Measurements from ENCODE around the gene HS1BP3. TPM values are rescaled to one million over a fixed set of nuclear protein-coding genes. Genes with fewer than 3 reads are reported as not detected.

The HS1BP3 gene
- total RNA-seq, 2 experiments from 2014 or later, result 10.1 to 10.4 TPM

- POLR2A ChIA-PET, result no interaction called here
- no peaks in the 10 kb centered on the region for H3K36me3 Mint-ChIP-seq
- H3K27ac Mint-ChIP-seq, result peak overlapping the region; percentile 35
- no peaks in the 10 kb centered on the region for H3K27me3 Mint-ChIP-seq
- no peak overlapping the region for H3K4me3 Mint-ChIP-seq
- peaks cover 9% of the 10 kb centered on the region for H3K9me3 Mint-ChIP-seq
- peaks cover 27% of the 10 kb centered on the region for H3K4me1 Mint-ChIP-seq (ENCODE audit: low read depth)
- CTCF ChIA-PET, result interaction anchor here (2.3 kb wide), 1 partner anchor 73 kb away, joined by 7 read pairs; the partner anchor contains the start of gene HS1BP3
- intact Hi-C loops (cut with micrococcal nuclease), result no loop called here
- no peak for DNase-seq
Measured at GRCh38 chr2:20577495-20578235, 73.2 kb downstream of the HS1BP3 start.

GRCh38 chr2:20576598-20577115 lies 74.2 kb downstream of the HS1BP3 start:
- intact Hi-C loops (cut with micrococcal nuclease), result loop anchor here (1.0 kb wide), 4 partner anchors 20 to 210 kb away; partner anchors contain the start of gene RHOB
- DNase-seq, result peak; percentile 55

DNA sequence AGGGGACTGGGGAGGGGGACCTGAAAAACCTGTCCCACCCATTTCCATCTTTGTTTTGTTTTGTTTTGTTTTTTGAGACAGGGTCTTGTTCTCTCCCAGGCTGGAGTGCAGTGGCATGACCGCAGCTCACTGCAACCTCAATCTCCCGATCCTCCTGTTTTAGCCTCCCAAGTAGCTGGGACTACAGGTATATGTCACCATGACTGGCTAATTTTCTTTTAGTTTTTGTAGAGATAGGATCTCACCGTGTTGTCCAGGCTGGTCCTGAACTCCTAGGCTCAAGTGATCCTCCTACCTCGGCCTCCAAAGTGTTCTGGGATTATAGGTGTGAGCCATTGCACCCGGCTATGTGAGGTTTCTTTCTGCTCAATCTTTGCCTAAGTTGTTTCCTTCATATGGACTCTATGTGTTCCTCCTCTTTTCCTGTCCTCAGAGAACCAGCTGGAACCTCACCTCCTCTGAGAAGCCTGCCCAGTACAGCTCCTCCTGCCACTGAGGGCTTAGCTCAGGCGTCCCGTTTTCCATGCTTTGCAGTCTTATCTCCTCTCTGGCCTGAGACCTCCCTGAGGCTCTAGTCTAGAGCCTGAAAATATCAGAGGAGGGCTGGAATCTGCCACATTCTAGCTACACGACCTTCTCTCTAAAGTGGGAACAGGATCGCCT lies 74.8 kb downstream of the HS1BP3 start:
- H3K36me3 Mint-ChIP-seq, result no peaks in the 10 kb centered on the region
- DNase-seq, result no peak
- peak overlapping the region; percentile 86 for H3K27ac Mint-ChIP-seq
- H3K4me3 Mint-ChIP-seq, result peak overlapping the region; percentile 11
- CTCF ChIA-PET, result interaction anchor here (0.6 to 2.3 kb wide), 3 partner anchors 67 to 165 kb away, joined by 4 to 7 read pairs (median 6); partner anchors contain the start of gene HS1BP3
- peaks cover 2% of the 10 kb centered on the region for H3K9me3 Mint-ChIP-seq
- POLR2A ChIA-PET, result interaction anchor here (1.0 to 2.0 kb wide), 3 partner anchors 19 to 129 kb away, joined by 3 to 10 read pairs (median 3); partner anchors contain the start of gene RHOB
- H3K4me1 Mint-ChIP-seq (ENCODE audit: low read depth), result peaks cover 32% of the 10 kb centered on the region
- intact Hi-C loops (cut with micrococcal nuclease), result loop anchor here (1.0 kb wide), 4 partner anchors 20 to 210 kb away; partner anchors contain the start of gene RHOB
- H3K27me3 Mint-ChIP-seq, result no peaks in the 10 kb centered on the region

More at GRCh38 chr2:20576598-20577115, 74.2 kb downstream of the HS1BP3 start:
- Mint-ChIP-seq H3K27me3 (no peaks in the 10 kb centered on the region), H3K4me3 (peak overlapping the region; percentile 11), H3K9me3 (peaks cover 5% of the 10 kb centered on the region), H3K4me1 (ENCODE audit: low read depth) (peaks cover 32% of the 10 kb centered on the region), H3K36me3 (no peaks in the 10 kb centered on the region), H3K27ac (peak overlapping the region; percentile 86)
- ChIA-PET CTCF (interaction anchor here (0.6 to 2.3 kb wide), 3 partner anchors 66 to 166 kb away, joined by 3 to 7 read pairs (median 6); partner anchors contain the start of gene HS1BP3), POLR2A (interaction anchor here (1.0 to 2.0 kb wide), 3 partner anchors 19 to 130 kb away, joined by 3 to 10 read pairs (median 3); partner anchors contain the start of gene RHOB)

DNA sequence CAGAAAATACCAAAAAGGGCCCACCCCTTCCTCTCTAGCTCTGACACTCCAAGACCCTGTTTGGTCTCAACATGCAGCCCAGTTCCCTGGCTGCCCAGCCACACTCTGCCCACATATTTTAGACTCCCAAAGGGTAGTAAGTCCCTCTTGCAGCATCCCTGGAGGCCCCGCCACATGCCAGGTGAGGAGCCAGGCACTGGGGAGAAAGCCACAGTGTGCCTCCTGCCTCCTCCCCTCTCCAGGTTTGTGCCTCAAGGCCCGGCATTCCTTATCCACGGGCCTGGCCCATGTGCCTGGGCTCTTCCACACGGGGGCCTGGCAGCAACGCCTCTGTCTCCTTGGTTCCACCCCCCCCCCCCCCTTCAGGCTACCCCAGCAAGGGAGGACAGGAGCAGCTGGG lies 75.5 kb downstream of the HS1BP3 start:
- Mint-ChIP-seq H3K36me3 (no peaks in the 10 kb centered on the region), H3K27me3 (no peaks in the 10 kb centered on the region), H3K27ac (peak overlapping the region; percentile 38), H3K9me3 (no peaks in the 10 kb centered on the region), H3K4me3 (no peak overlapping the region), H3K4me1 (ENCODE audit: low read depth) (peaks cover 27% of the 10 kb centered on the region)
- ChIA-PET CTCF (interaction anchor here (0.9 to 2.3 kb wide), 3 partner anchors 27 to 75 kb away, joined by 3 to 7 read pairs (median 5); partner anchors contain the start of gene HS1BP3), POLR2A (interaction anchor here (2.0 kb wide), 1 partner anchor 128 kb away, joined by 10 read pairs; the partner anchor contains the start of gene RHOB)
- intact Hi-C loops (cut with micrococcal nuclease), result no loop called here
- DNase-seq, result no peak

DNA sequence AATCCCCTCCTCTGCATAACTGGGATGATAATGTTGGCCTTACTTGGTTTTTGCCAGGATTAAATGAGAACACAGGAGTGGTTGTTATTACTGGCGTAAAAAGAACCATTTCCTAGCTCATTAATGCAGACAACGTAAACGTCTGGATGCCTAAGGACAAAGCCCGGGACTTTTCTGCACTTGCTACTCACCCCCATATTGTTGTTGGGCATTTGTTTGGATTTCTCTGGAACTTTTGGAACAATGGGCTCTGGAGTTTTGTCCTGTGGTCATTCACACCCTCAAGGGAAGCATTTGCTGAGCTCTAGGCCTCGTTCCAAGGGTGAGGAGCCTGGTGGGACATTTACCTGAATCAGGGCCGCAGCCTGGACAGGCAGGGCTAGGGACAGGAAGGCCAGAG lies 76.0 kb downstream of the HS1BP3 start:
- no peaks in the 10 kb centered on the region for H3K27me3 Mint-ChIP-seq
- POLR2A ChIA-PET, result no interaction called here
- H3K27ac Mint-ChIP-seq, result no peak overlapping the region
- no peaks in the 10 kb centered on the region for H3K36me3 Mint-ChIP-seq
- CTCF ChIA-PET, result interaction anchor here (0.9 to 1.3 kb wide), 2 partner anchors 27 to 67 kb away, joined by 3 to 5 read pairs; no protein-coding TSS in a partner anchor
- no peak overlapping the region for H3K4me3 Mint-ChIP-seq
- H3K4me1 Mint-ChIP-seq (ENCODE audit: low read depth), result peaks cover 25% of the 10 kb centered on the region
- intact Hi-C loops (cut with micrococcal nuclease), result no loop called here
- no peak for DNase-seq
- H3K9me3 Mint-ChIP-seq, result no peaks in the 10 kb centered on the region

GRCh38 chr2:20574423-20574911 lies 76.4 kb downstream of the HS1BP3 start:
- Mint-ChIP-seq H3K4me3 (no peak overlapping the region), H3K4me1 (ENCODE audit: low read depth) (peaks cover 22% of the 10 kb centered on the region), H3K9me3 (no peaks in the 10 kb centered on the region), H3K27ac (no peak overlapping the region), H3K36me3 (no peaks in the 10 kb centered on the region), H3K27me3 (no peaks in the 10 kb centered on the region)
- intact Hi-C loops (cut with micrococcal nuclease), result no loop called here
- DNase-seq, result no peak
- ChIA-PET CTCF (interaction anchor here (1.3 kb wide), 1 partner anchor 68 kb away, joined by 5 read pairs; no protein-coding TSS in a partner anchor), POLR2A (interaction anchor here (1.2 kb wide), 1 partner anchor 127 kb away, joined by 5 read pairs; the partner anchor contains the start of gene RHOB)

DNA sequence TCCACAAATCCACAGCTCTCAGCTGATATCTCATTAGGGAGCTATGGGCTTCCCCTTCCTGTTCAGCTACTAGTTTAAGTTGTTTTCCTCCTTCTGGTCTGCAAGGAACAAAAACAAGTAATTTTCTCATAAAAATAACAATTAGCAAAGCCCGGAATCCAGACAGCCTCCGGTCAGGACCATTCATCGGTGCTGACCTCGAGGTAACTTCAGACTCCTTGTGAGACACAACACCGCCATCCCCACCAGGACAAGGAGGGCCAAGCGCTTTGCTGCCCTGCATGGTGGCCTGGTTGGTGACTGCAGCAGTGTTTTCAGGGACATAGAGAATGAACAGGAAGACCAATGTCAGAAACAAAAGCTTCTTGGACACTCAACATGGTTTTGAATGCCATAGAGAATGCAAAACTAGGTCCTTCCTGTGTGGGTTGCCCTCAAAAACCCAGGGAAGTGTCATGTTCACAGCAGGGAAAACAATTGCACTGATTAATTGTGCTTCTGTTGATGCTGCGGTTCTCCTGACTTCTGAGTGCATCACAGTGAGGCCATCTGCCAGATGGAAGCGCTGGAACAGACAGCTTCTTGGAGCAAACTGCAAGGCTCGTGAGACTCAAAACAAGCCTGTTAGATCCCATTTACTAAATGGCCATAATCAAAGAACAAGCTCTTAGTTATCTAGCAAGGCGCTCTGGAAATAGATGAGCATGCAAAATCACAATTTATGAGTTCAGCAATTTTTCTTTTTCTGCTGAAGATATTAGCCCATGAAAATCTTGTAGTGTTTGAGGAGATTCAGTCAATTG lies 77.1 kb downstream of the HS1BP3 start:
- no peak for DNase-seq
- Mint-ChIP-seq H3K4me1 (ENCODE audit: low read depth) (peaks cover 22% of the 10 kb centered on the region), H3K9me3 (no peaks in the 10 kb centered on the region), H3K27ac (no peak overlapping the region), H3K27me3 (no peaks in the 10 kb centered on the region), H3K36me3 (no peaks in the 10 kb centered on the region), H3K4me3 (no peak overlapping the region)
- POLR2A ChIA-PET, result interaction anchor here (1.2 kb wide), 1 partner anchor 127 kb away, joined by 5 read pairs; the partner anchor contains the start of gene RHOB
- CTCF ChIA-PET, result interaction anchor here (0.9 to 1.3 kb wide), 3 partner anchors 68 to 88 kb away, joined by 3 to 5 read pairs (median 4); no protein-coding TSS in a partner anchor
- intact Hi-C loops (cut with micrococcal nuclease), result no loop called here

DNA sequence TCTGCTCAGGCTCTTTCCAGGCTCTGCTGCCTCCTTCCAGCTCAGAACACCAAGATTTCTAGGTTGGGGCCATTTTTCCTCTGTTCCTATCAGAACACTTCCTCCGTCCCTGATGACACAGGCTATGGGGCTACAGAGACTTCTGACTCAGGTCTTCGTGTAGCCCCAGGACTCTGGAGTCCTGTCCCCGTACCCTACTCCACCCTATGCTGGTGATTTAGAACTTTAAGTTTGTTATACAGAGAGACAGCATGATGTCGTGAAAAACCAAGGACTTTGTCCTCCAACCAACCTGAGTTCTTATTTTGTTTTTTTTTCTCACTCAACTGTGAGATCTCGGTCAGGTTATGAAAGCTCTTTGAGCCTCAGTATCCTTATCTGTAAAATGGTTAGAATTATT lies 78.7 kb downstream of the HS1BP3 start:
- H3K27ac Mint-ChIP-seq, result peak overlapping the region; percentile 54

GRCh38 chr2:20571644-20572215 lies 79.2 kb downstream of the HS1BP3 start:
- DNase-seq, result no peak
- Mint-ChIP-seq H3K9me3 (no peaks in the 10 kb centered on the region), H3K4me3 (no peak overlapping the region), H3K4me1 (ENCODE audit: low read depth) (peaks cover 14% of the 10 kb centered on the region), H3K27ac (peak overlapping the region; percentile 54), H3K27me3 (no peaks in the 10 kb centered on the region), H3K36me3 (no peaks in the 10 kb centered on the region)
- intact Hi-C loops (cut with micrococcal nuclease), result no loop called here
- POLR2A ChIA-PET, result no interaction called here
- CTCF ChIA-PET, result interaction anchor here (1.0 kb wide), 1 partner anchor 69 kb away, joined by 3 read pairs; no protein-coding TSS in a partner anchor

More for the DNA sequence above, 78.7 kb downstream of the HS1BP3 start:
- H3K9me3 Mint-ChIP-seq, result no peaks in the 10 kb centered on the region
- H3K27me3 Mint-ChIP-seq, result no peaks in the 10 kb centered on the region
- POLR2A ChIA-PET, result no interaction called here
- peaks cover 18% of the 10 kb centered on the region for H3K4me1 Mint-ChIP-seq (ENCODE audit: low read depth)
- intact Hi-C loops (cut with micrococcal nuclease), result no loop called here
- CTCF ChIA-PET, result interaction anchor here (1.0 kb wide), 1 partner anchor 69 kb away, joined by 3 read pairs; no protein-coding TSS in a partner anchor
- no peak for DNase-seq
- H3K4me3 Mint-ChIP-seq, result no peak overlapping the region
- no peaks in the 10 kb centered on the region for H3K36me3 Mint-ChIP-seq

DNA sequence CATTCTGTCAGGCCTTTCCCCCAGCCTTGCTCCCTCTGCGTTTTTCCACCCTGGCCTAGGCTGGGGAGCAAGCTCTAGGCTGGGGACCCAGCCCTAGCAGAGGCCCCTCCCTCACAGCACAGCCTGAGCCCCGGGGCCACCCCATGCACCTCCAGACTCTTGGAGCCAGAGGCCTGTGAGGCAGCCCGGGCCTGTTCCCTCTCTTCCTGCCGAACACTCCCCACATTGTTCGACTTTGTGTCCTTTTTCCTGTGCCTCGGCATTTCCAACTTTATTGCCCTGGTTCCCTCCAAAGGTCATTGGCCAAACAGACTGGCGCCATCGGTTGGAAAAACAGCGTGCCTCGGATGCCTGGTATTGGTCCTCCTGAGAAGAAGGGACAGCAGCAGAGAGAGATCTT lies 79.7 kb downstream of the HS1BP3 start:
- ChIA-PET CTCF (no interaction called here), POLR2A (no interaction called here)
- H3K36me3 Mint-ChIP-seq, result no peaks in the 10 kb centered on the region

DNA sequence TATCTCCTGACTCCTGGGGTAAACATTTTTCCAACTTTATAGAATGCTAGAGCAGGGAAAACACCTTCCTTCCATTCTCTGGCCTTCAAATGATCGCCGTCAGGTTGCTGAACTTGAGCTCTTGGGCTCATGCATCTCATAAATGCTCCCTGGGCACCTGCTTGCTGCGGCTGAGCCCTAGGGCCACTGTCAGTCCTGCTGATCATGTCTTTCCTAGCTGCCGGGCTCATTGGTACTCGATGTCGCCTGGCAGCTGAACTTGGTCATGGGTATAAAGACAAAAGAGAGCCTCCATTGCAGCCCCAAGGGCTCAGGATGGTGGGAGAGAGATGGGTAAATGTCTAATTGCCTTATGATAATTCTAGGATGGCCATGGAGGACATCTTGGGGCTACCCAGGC lies 80.6 kb downstream of the HS1BP3 start:
- H3K9me3 Mint-ChIP-seq, result no peaks in the 10 kb centered on the region
- H3K27ac Mint-ChIP-seq, result no peak overlapping the region
- no peaks in the 10 kb centered on the region for H3K36me3 Mint-ChIP-seq
- ChIA-PET CTCF (interaction anchor here (0.5 kb wide), 1 partner anchor 205 kb away, joined by 3 read pairs; no protein-coding TSS in a partner anchor), POLR2A (no interaction called here)
- intact Hi-C loops (cut with micrococcal nuclease), result no loop called here
- H3K4me3 Mint-ChIP-seq, result no peak overlapping the region
- no peaks in the 10 kb centered on the region for H3K27me3 Mint-ChIP-seq
- no peak for DNase-seq
- peaks cover 5% of the 10 kb centered on the region for H3K4me1 Mint-ChIP-seq (ENCODE audit: low read depth)

More for the DNA sequence above, 79.7 kb downstream of the HS1BP3 start:
- Mint-ChIP-seq H3K9me3 (no peaks in the 10 kb centered on the region), H3K4me1 (ENCODE audit: low read depth) (peaks cover 9% of the 10 kb centered on the region), H3K27me3 (no peaks in the 10 kb centered on the region), H3K4me3 (no peak overlapping the region), H3K27ac (no peak overlapping the region)
- DNase-seq, result no peak
- intact Hi-C loops (cut with micrococcal nuclease), result no loop called here
